Breast epithelium (tissue), 3 donors: Measurements from ENCODE around the gene EPB41L1.

Experiments
- POLR2A ChIP-seq: fragments of 450-650 bp; IDR thresholded peaks from one replicate; pipeline ENCODE4 v1.6.1; 2016; ENCODE audit warnings: antibody characterized with exemption, mild to moderate bottlenecking, moderate library complexity
- TF ChIP-seq, protein P1 (sequence below), 3 donors: fragments of 450-650 bp; IDR thresholded peaks; one replicate each; pipeline ENCODE4 v1.5.1; 2016 to 2017; ENCODE audit warnings: antibody characterized with exemption in 3 of 3, mild to moderate bottlenecking in 3 of 3, moderate library complexity in 3 of 3

GRCh38 chr20:36175475-36175995 is 21.0 kb downstream of the EPB41L1 start:
- no peak for TF ChIP-seq POLR2A
- TF ChIP-seq, protein P1, sequence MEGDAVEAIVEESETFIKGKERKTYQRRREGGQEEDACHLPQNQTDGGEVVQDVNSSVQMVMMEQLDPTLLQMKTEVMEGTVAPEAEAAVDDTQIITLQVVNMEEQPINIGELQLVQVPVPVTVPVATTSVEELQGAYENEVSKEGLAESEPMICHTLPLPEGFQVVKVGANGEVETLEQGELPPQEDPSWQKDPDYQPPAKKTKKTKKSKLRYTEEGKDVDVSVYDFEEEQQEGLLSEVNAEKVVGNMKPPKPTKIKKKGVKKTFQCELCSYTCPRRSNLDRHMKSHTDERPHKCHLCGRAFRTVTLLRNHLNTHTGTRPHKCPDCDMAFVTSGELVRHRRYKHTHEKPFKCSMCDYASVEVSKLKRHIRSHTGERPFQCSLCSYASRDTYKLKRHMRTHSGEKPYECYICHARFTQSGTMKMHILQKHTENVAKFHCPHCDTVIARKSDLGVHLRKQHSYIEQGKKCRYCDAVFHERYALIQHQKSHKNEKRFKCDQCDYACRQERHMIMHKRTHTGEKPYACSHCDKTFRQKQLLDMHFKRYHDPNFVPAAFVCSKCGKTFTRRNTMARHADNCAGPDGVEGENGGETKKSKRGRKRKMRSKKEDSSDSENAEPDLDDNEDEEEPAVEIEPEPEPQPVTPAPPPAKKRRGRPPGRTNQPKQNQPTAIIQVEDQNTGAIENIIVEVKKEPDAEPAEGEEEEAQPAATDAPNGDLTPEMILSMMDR (IDR thresholded peaks at IDR 0.05) = no peak
